ENCODE data around the gene POMZP3.
"Not testable (repeated sequence)": the region's sequence is repeated elsewhere in the genome, so short reads cannot be mapped to it uniquely, and the experiment has no call there.

GRCh38 chr7:76582848-76583631 is 44.0 kb downstream of the POMZP3 start:
- not testable (repeated sequence) for TF ChIP-seq CTCF (IDR thresholded peaks at IDR 0.05; ENCODE audit: low read depth, low read length); EZH2phosphoT487 (IDR thresholded peaks at IDR 0.05; ENCODE audit: low read depth)

Data from OCI-LY3 (cell line).